A673 (cell line): ENCODE measurements around the gene CFAP57. TPM values are rescaled to one million over a fixed set of nuclear protein-coding genes. Genes with fewer than 3 reads are reported as not detected.

Source experiments
- BruUV-seq: library from RNA; stranded (reverse); fragments of 400-500 nt; replicated peaks from 2 replicates; lab custom pipeline; 2021; lab: Mats Ljungman, UMichigan
- CTCF ChIA-PET: fragments of 300-600 bp; sonication (Branson Sonifier 250); formaldehyde crosslinking; loops from one replicate; lab custom pipeline; 2022; ENCODE audit warnings: antibody characterized with exemption; lab: Charles Lee
- POLR2A ChIA-PET: fragments of 300-600 bp; sonication (Branson Sonifier 250); formaldehyde crosslinking; loops from one replicate; lab custom pipeline; 2022; ENCODE audit warnings: antibody characterized with exemption; ENCODE audit not compliant: low non-redundant PET; lab: Charles Lee
- DNase-seq: peaks from one replicate; pipeline ENCODE4 v3.0.0-alpha.2; 2015; ENCODE audit warnings: low spot score
- H3K27ac ChIP-seq: fragments of 200-600 bp; sonication (generic); 2 replicates; pipeline ENCODE4 v1.5.1; 2016; ENCODE audit warnings: mixed run types, low read depth, mild to moderate bottlenecking, mixed read lengths, antibody characterized with exemption, low read length; ENCODE audit not compliant: poor library complexity, severe bottlenecking
- H3K27me3 ChIP-seq: fragments of 200-600 bp; sonication (generic); replicated peaks from 2 replicates; pipeline ENCODE4 v1.6.1; 2017; ENCODE audit warnings: mixed run types, low read depth, mild to moderate bottlenecking, mixed read lengths, antibody characterized with exemption, low read length; ENCODE audit not compliant: insufficient read depth, poor library complexity
- H3K36me3 ChIP-seq: fragments of 200-600 bp; sonication (generic); 2 replicates; pipeline ENCODE4 v1.6.1; 2016; ENCODE audit warnings: mixed run types, mild to moderate bottlenecking, mixed read lengths, antibody characterized with exemption, low read length; ENCODE audit not compliant: insufficient read depth, poor library complexity, severe bottlenecking
- H3K4me1 ChIP-seq: fragments of 200-600 bp; sonication (generic); 2 replicates; pipeline ENCODE4 v1.6.1; 2017; ENCODE audit warnings: mixed run types, mild to moderate bottlenecking, mixed read lengths, antibody characterized with exemption, low read length; ENCODE audit not compliant: insufficient read depth, poor library complexity, severe bottlenecking
- H3K4me3 ChIP-seq: fragments of 200-600 bp; sonication (generic); 2 replicates; pipeline ENCODE4 v1.5.1; 2016; ENCODE audit warnings: low read depth, mixed run types, mild to moderate bottlenecking, mixed read lengths, low read length; ENCODE audit not compliant: poor library complexity, severe bottlenecking
- H3K9me3 ChIP-seq: fragments of 200-600 bp; sonication (generic); 2 replicates; pipeline ENCODE4 v1.6.1; 2016; ENCODE audit warnings: mixed run types, low read depth, mild to moderate bottlenecking, mixed read lengths, antibody characterized with exemption, low read length; ENCODE audit not compliant: poor library complexity, severe bottlenecking
- CTCF ChIP-seq: fragments of 300-800, 200-600 bp; sonication (generic); conservative IDR thresholded peaks from 2 replicates; pipeline ENCODE4 v1.5.1; 2017; ENCODE audit warnings: low read depth, mild to moderate bottlenecking, antibody characterized with exemption, low read length, moderate library complexity, mixed read lengths
- EZH2 ChIP-seq: fragments of 200-600 bp; sonication (generic); IDR thresholded peaks from 2 replicates; pipeline ENCODE4 v1.6.1; 2017; ENCODE audit warnings: borderline replicate concordance, low read depth, mild to moderate bottlenecking, mixed read lengths, antibody characterized with exemption, low read length; ENCODE audit not compliant: poor library complexity, severe bottlenecking
- intact Hi-C: fragments of 100-400 bp; cut with micrococcal nuclease; formaldehyde crosslinking; loops from one replicate; pipeline ENCODE4 v1.10.0; 2022; ENCODE audit not compliant: unreplicated experiment
- total RNA-seq: library from RNA; stranded (reverse); gene quantifications from 2 replicates; pipeline ENCODE4 v1.2.3, GENCODE V29; 2021

CFAP57 gene
- total RNA-seq, 1 experiment from 2014 or later, result 0.73 TPM

- no peaks in the 10 kb centered on the region for H3K36me3 ChIP-seq
- CTCF ChIA-PET, result no interaction called here
- DNase-seq, result no peak
- no peaks in the 10 kb centered on the region for H3K4me1 ChIP-seq
- H3K4me3 ChIP-seq, result no peak overlapping the region
- no TSS peak for BruUV-seq
- H3K27me3 ChIP-seq, result no peaks in the 10 kb centered on the region
- intact Hi-C loops, result loop anchor here (10.0 kb wide), 2 partner anchors 302 to 542 kb away; no protein-coding TSS in a partner anchor
- POLR2A ChIA-PET, result no interaction called here
- H3K27ac ChIP-seq, result no peak overlapping the region
- H3K9me3 ChIP-seq, result no peaks in the 10 kb centered on the region
- TF ChIP-seq CTCF (no peak), EZH2 (no peak)
These were observed 50.7 kb downstream of the CFAP57 start for GRCh38 chr1:43222879-43223278.

- no peaks in the 10 kb centered on the region for H3K36me3 ChIP-seq
- no TSS peak for BruUV-seq
- H3K4me3 ChIP-seq, result no peak overlapping the region
- H3K4me1 ChIP-seq, result no peaks in the 10 kb centered on the region
- no peaks in the 10 kb centered on the region for H3K9me3 ChIP-seq
- CTCF ChIA-PET, result no interaction called here
- H3K27ac ChIP-seq, result no peak overlapping the region
- intact Hi-C loops, result loop anchor here (5.0 to 10.0 kb wide), 3 partner anchors 300 to 540 kb away; no protein-coding TSS in a partner anchor
- no peaks in the 10 kb centered on the region for H3K27me3 ChIP-seq
- peak; percentile 52 for DNase-seq
- POLR2A ChIA-PET, result no interaction called here
- no peak for TF ChIP-seq CTCF
- TF ChIP-seq EZH2, result no peak
These were observed 53.0 kb downstream of the CFAP57 start for GRCh38 chr1:43225168-43225567.

GRCh38 chr1:43227143-43227764 is 55.1 kb downstream of the CFAP57 start:
- H3K27me3 ChIP-seq, result no peaks in the 10 kb centered on the region
- no peaks in the 10 kb centered on the region for H3K36me3 ChIP-seq
- no peaks in the 10 kb centered on the region for H3K9me3 ChIP-seq
- H3K4me1 ChIP-seq, result no peaks in the 10 kb centered on the region
- peak; percentile 82 for DNase-seq
- CTCF ChIA-PET, result interaction anchor here (0.5 to 2.1 kb wide), 11 partner anchors 9 to 708 kb away, joined by 3 to 23 read pairs (median 3); partner anchors contain the start of genes CFAP57, EBNA1BP2 and ELOVL1
- intact Hi-C loops, result loop anchor here (1.0 to 10.0 kb wide), 4 partner anchors 187 to 538 kb away; no protein-coding TSS in a partner anchor
- TF ChIP-seq CTCF (peak; percentile 96), EZH2 (no peak)
- H3K27ac ChIP-seq, result no peak overlapping the region
- POLR2A ChIA-PET, result interaction anchor here (0.6 to 0.8 kb wide), 4 partner anchors 70 to 707 kb away, joined by 3 to 8 read pairs (median 4); partner anchors contain the start of gene HYI
- H3K4me3 ChIP-seq, result no peak overlapping the region
- BruUV-seq, result no TSS peak
